MCF 10A (cell line): ENCODE measurements around the gene ZNF628. TPM values are rescaled to one million over a fixed set of nuclear protein-coding genes. Genes with fewer than 3 reads are reported as not detected.

ENCODE experiments used
- BruUV-seq: library from RNA; stranded (reverse); fragments of 400-500 nt; replicated peaks from 2 replicates; lab custom pipeline; 2021; lab: Mats Ljungman, UMichigan
- CTCF ChIA-PET: fragments of 300-600 bp; sonication (Branson Sonifier 250); formaldehyde crosslinking; extraction: SDS; loops from one replicate; lab custom pipeline; 2021; ENCODE audit warnings: antibody characterized with exemption, inconsistent platforms; lab: Yijun Ruan, JAX
- POLR2A ChIA-PET: fragments of 300-600, 350-650 bp; sonication (Branson Sonifier 250); formaldehyde crosslinking; extraction: SDS; loops from one replicate; lab custom pipeline; 2020; ENCODE audit warnings: antibody characterized with exemption, inconsistent platforms; lab: Yijun Ruan, JAX
- DNase-seq: peaks from one replicate; pipeline ENCODE4 v3.0.0-alpha.2; 2018; ENCODE audit not compliant: unreplicated experiment
- H3K27ac Mint-ChIP-seq: one replicate; pipeline ENCODE4 v1.8.0; 2022; ENCODE audit warnings: mild to moderate bottlenecking, low read depth, mixed read lengths; ENCODE audit not compliant: unreplicated experiment
- H3K27me3 Mint-ChIP-seq: one replicate; pipeline ENCODE4 v1.8.0; 2022; ENCODE audit warnings: mixed read lengths; ENCODE audit not compliant: insufficient read depth, unreplicated experiment
- H3K36me3 Mint-ChIP-seq: one replicate; pipeline ENCODE4 v1.8.0; 2022; ENCODE audit warnings: mild to moderate bottlenecking, moderate library complexity, mixed read lengths; ENCODE audit not compliant: insufficient read depth, unreplicated experiment
- H3K4me1 Mint-ChIP-seq: one replicate; pipeline ENCODE4 v1.8.0; 2022; ENCODE audit warnings: mixed read lengths; ENCODE audit not compliant: insufficient read depth, unreplicated experiment
- H3K4me3 Mint-ChIP-seq: one replicate; pipeline ENCODE4 v1.8.0; 2022; ENCODE audit warnings: mild to moderate bottlenecking, moderate library complexity, mixed read lengths; ENCODE audit not compliant: unreplicated experiment
- H3K9me3 Mint-ChIP-seq: one replicate; pipeline ENCODE4 v1.8.0; 2022; ENCODE audit warnings: mixed read lengths; ENCODE audit not compliant: unreplicated experiment
- CTCF ChIP-seq: fragments of 200-600 bp; IDR thresholded peaks from one replicate; pipeline ENCODE4 v1.8.0; 2022; ENCODE audit warnings: antibody characterized with exemption, mild to moderate bottlenecking; ENCODE audit not compliant: unreplicated experiment
- intact Hi-C: fragments of 100-400 bp; cut with micrococcal nuclease; formaldehyde crosslinking; loops from 2 replicates; pipeline ENCODE4 v1.14.1; 2022
- total RNA-seq: library from RNA; stranded (reverse); gene quantifications from 2 replicates; pipeline ENCODE4 v1.2.3, GENCODE V29; 2022

The ZNF628 gene
- total RNA-seq, 1 experiment from 2014 or later = 12.1 TPM

- peaks cover 17% of the 10 kb centered on the region for H3K4me1 Mint-ChIP-seq
- DNase-seq = peak; percentile 100
- ChIA-PET CTCF (interaction anchor here (0.6 to 0.9 kb wide), 2 partner anchors 26 to 80 kb away, joined by 3 to 4 read pairs; no protein-coding TSS in a partner anchor), POLR2A (interaction anchor here (0.6 to 2.6 kb wide), 24 partner anchors 8 to 1317 kb away, joined by 3 to 35 read pairs (median 4); partner anchors contain the start of genes KMT5C, TMEM238, U2AF2 and ZNF628)
- intact Hi-C loops = no loop called here
- TSS peak; percentile 74 for BruUV-seq
- H3K27ac Mint-ChIP-seq = peak within 1 kb of the TSS; percentile 83
- H3K36me3 Mint-ChIP-seq = peaks cover 14% of the 10 kb centered on the region
- H3K4me3 Mint-ChIP-seq = peak within 1 kb of the TSS; percentile 97
- no peak for TF ChIP-seq CTCF
- no peaks in the 10 kb centered on the region for H3K9me3 Mint-ChIP-seq
- no peaks in the 10 kb centered on the region for H3K27me3 Mint-ChIP-seq
Measured at GRCh38 chr19:55461259-55461973, 15.0 kb upstream of the ZNF628 start, which contains the start of gene ISOC2. Gene ISOC2, minus strand, starts transcription at chr19:55461642. Its CDS starts 5,156 bp downstream, at chr19:55456486.

GRCh38 chr19:55461974-55462626 lies 14.3 kb upstream of the ZNF628 start:
- POLR2A ChIA-PET = interaction anchor here (0.6 to 2.6 kb wide), 24 partner anchors 9 to 1318 kb away, joined by 3 to 35 read pairs (median 4); partner anchors contain the start of genes KMT5C, TMEM238, U2AF2 and ZNF628

GRCh38 chr19:55462722-55463121 lies 13.7 kb upstream of the ZNF628 start:
- Mint-ChIP-seq H3K4me1 (peaks cover 17% of the 10 kb centered on the region), H3K27ac (no peak overlapping the region), H3K4me3 (peak overlapping the region; percentile 97), H3K9me3 (no peaks in the 10 kb centered on the region), H3K27me3 (no peaks in the 10 kb centered on the region), H3K36me3 (peaks cover 8% of the 10 kb centered on the region)
- DNase-seq = no peak
- ChIA-PET CTCF (interaction anchor here (0.7 to 1.6 kb wide), 4 partner anchors 12 to 947 kb away, joined by 3 to 12 read pairs (median 4); no protein-coding TSS in a partner anchor), POLR2A (interaction anchor here (1.1 to 2.6 kb wide), 3 partner anchors 8 to 136 kb away, joined by 4 to 35 read pairs (median 4); partner anchors contain the start of gene ZNF628)
- TF ChIP-seq CTCF = no peak
- intact Hi-C loops = no loop called here
- BruUV-seq = no TSS peak

More at GRCh38 chr19:55461974-55462626, 14.3 kb upstream of the ZNF628 start:
- Mint-ChIP-seq H3K9me3 (no peaks in the 10 kb centered on the region), H3K4me1 (peaks cover 17% of the 10 kb centered on the region), H3K36me3 (peaks cover 8% of the 10 kb centered on the region), H3K27me3 (no peaks in the 10 kb centered on the region), H3K4me3 (peak overlapping the region; percentile 97), H3K27ac (peak overlapping the region; percentile 83)
- CTCF ChIA-PET = interaction anchor here (0.6 to 1.6 kb wide), 5 partner anchors 12 to 81 kb away, joined by 3 to 12 read pairs (median 4); no protein-coding TSS in a partner anchor
- no TSS peak for BruUV-seq
- peak; percentile 34 for DNase-seq
- intact Hi-C loops = no loop called here
- no peak for TF ChIP-seq CTCF
